ES-I3 (cell line): Measurements from ENCODE around the gene CCDC191.

Experiments
- H3K36me3 ChIP-seq: 2 replicates; pipeline ENCODE4 v1.6.1; 2013; ENCODE audit warnings: mild to moderate bottlenecking, low read length, control low read depth, moderate library complexity; ENCODE audit not compliant: insufficient read depth
- H3K4me1 ChIP-seq: 2 replicates; pipeline ENCODE4 v1.6.1; 2013; ENCODE audit warnings: mild to moderate bottlenecking, control low read depth, low read length; ENCODE audit not compliant: insufficient read depth
- H3K9ac ChIP-seq: 2 replicates; pipeline ENCODE4 v1.6.1; 2013; ENCODE audit warnings: low read depth, mild to moderate bottlenecking, low read length, moderate library complexity
- H3K9me3 ChIP-seq: 2 replicates; pipeline ENCODE4 v1.6.1; 2013; ENCODE audit warnings: mild to moderate bottlenecking, low read length, moderate library complexity; ENCODE audit not compliant: control insufficient read depth, insufficient read depth

The CCDC191 gene

GRCh38 chr3:114079761-114080160, 23.4 kb upstream of the CCDC191 start:
- Histone ChIP-seq H3K9ac (no peak overlapping the region), H3K36me3 (peaks cover 38% of the 10 kb centered on the region), H3K4me1 (no peaks in the 10 kb centered on the region), H3K9me3 (no peaks in the 10 kb centered on the region)

GRCh38 chr3:114078126-114078525, 21.8 kb upstream of the CCDC191 start:
- H3K9ac ChIP-seq: no peak overlapping the region
- no peaks in the 10 kb centered on the region for H3K9me3 ChIP-seq
- H3K4me1 ChIP-seq: no peaks in the 10 kb centered on the region
- H3K36me3 ChIP-seq: peaks cover 37% of the 10 kb centered on the region

- peaks cover 39% of the 10 kb centered on the region for H3K36me3 ChIP-seq
Observed at GRCh38 chr3:114076711-114077110, 20.4 kb upstream of the CCDC191 start.

GRCh38 chr3:114071786-114072185, 15.5 kb upstream of the CCDC191 start:
- Histone ChIP-seq H3K9me3 (no peaks in the 10 kb centered on the region), H3K9ac (no peak overlapping the region), H3K4me1 (no peaks in the 10 kb centered on the region), H3K36me3 (peaks cover 21% of the 10 kb centered on the region)

More at GRCh38 chr3:114076711-114077110, 20.4 kb upstream of the CCDC191 start:
- no peaks in the 10 kb centered on the region for H3K9me3 ChIP-seq
- no peak overlapping the region for H3K9ac ChIP-seq
- no peaks in the 10 kb centered on the region for H3K4me1 ChIP-seq

- Histone ChIP-seq H3K9ac (no peak overlapping the region), H3K36me3 (peaks cover 20% of the 10 kb centered on the region), H3K9me3 (no peaks in the 10 kb centered on the region), H3K4me1 (no peaks in the 10 kb centered on the region)
Observed at GRCh38 chr3:114068336-114068735, 12.0 kb upstream of the CCDC191 start.

GRCh38 chr3:114067804-114068203, 11.5 kb upstream of the CCDC191 start:
- H3K4me1 ChIP-seq: no peaks in the 10 kb centered on the region
- H3K36me3 ChIP-seq: peaks cover 20% of the 10 kb centered on the region
- H3K9me3 ChIP-seq: no peaks in the 10 kb centered on the region
- H3K9ac ChIP-seq: no peak overlapping the region

GRCh38 chr3:114060906-114061655, 4.8 kb upstream of the CCDC191 start:
- Histone ChIP-seq H3K9me3 (no peaks in the 10 kb centered on the region), H3K9ac (no peak overlapping the region), H3K36me3 (peaks cover 8% of the 10 kb centered on the region; the same call in 1 of the 2 replicates), H3K4me1 (no peaks in the 10 kb centered on the region)

GRCh38 chr3:114058646-114059045, 2.3 kb upstream of the CCDC191 start:
- H3K9ac ChIP-seq: no peak overlapping the region

GRCh38 chr3:114057011-114057347, 653 bp upstream of the CCDC191 start:
- Histone ChIP-seq H3K9ac (peak overlapping the region; percentile 77), H3K36me3 (0 out of 2 replicates have a peak, but pooled peaks cover 2% of the 10 kb centered on the region), H3K9me3 (no peaks in the 10 kb centered on the region), H3K4me1 (no peaks in the 10 kb centered on the region)

More at GRCh38 chr3:114058646-114059045, 2.3 kb upstream of the CCDC191 start:
- H3K9me3 ChIP-seq: no peaks in the 10 kb centered on the region
- H3K4me1 ChIP-seq: no peaks in the 10 kb centered on the region
- H3K36me3 ChIP-seq: 0 out of 2 replicates have a peak, but pooled peaks cover 2% of the 10 kb centered on the region

- Histone ChIP-seq H3K36me3 (no peaks in the 10 kb centered on the region), H3K9me3 (no peaks in the 10 kb centered on the region), H3K9ac (no peak overlapping the region), H3K4me1 (no peaks in the 10 kb centered on the region)
Observed at GRCh38 chr3:114052216-114052615, 4.1 kb downstream of the CCDC191 start.

GRCh38 chr3:114043205-114043604, 13.1 kb downstream of the CCDC191 start:
- Histone ChIP-seq H3K4me1 (no peaks in the 10 kb centered on the region), H3K36me3 (no peaks in the 10 kb centered on the region), H3K9ac (no peak overlapping the region), H3K9me3 (no peaks in the 10 kb centered on the region)

GRCh38 chr3:114035896-114036295, 20.4 kb downstream of the CCDC191 start:
- H3K9me3 ChIP-seq: no peaks in the 10 kb centered on the region
- 0 out of 2 replicates have a peak, but pooled peaks cover 4% of the 10 kb centered on the region for H3K36me3 ChIP-seq
- H3K9ac ChIP-seq: no peak overlapping the region
- no peaks in the 10 kb centered on the region for H3K4me1 ChIP-seq

GRCh38 chr3:114034787-114035545, 21.4 kb downstream of the CCDC191 start:
- H3K9me3 ChIP-seq: no peaks in the 10 kb centered on the region
- H3K36me3 ChIP-seq: 0 out of 2 replicates have a peak, but pooled peaks cover 4% of the 10 kb centered on the region
- 0 out of 2 replicates have a peak, but pooled peaks cover 4% of the 10 kb centered on the region for H3K4me1 ChIP-seq
- H3K9ac ChIP-seq: no peak overlapping the region

- H3K36me3 ChIP-seq: 0 out of 2 replicates have a peak, but pooled peaks cover 4% of the 10 kb centered on the region
- H3K9ac ChIP-seq: no peak overlapping the region
- H3K9me3 ChIP-seq: no peaks in the 10 kb centered on the region
- H3K4me1 ChIP-seq: 0 out of 2 replicates have a peak, but pooled peaks cover 4% of the 10 kb centered on the region
Observed at GRCh38 chr3:114034211-114034610, 22.1 kb downstream of the CCDC191 start.

- Histone ChIP-seq H3K4me1 (0 out of 2 replicates have a peak, but pooled peaks cover 4% of the 10 kb centered on the region), H3K36me3 (0 out of 2 replicates have a peak, but pooled peaks cover 4% of the 10 kb centered on the region), H3K9me3 (no peaks in the 10 kb centered on the region), H3K9ac (no peak overlapping the region)
Observed at GRCh38 chr3:114033721-114034120, 22.6 kb downstream of the CCDC191 start.
